HG03175 (cell line): ENCODE results near the gene URI1.

Source experiments
- ATAC-seq: cut with Tn5 transposase; IDR thresholded peaks from one replicate; pipeline ENCODE4 v1.9.1; 2021; ENCODE audit warnings: mild to moderate bottlenecking, moderate library complexity; ENCODE audit not compliant: unreplicated experiment

The URI1 gene

DNA sequence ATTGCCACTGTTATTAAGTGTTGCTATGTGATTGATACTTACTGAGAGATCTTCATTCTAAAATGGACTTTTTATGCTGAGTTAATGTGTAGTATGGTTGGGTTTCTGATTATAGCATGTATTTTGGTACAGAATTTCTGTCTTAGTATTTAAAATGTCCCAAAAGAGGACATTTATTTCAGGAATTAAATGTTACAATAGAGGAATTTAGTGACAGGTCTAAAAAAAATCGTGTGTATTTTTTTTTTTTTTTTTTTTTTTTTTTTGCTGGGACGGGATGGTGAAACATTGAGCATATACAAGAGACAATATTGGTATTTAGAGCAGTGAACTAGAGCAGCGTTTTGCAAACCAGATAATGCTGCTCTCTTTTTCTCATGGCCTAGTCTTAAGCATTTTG, 27.9 kb downstream of the URI1 start:
- no peak for ATAC-seq

GRCh38 chr19:29971002-29971401, 29.0 kb downstream of the URI1 start:
- no peak for ATAC-seq

- no peak for ATAC-seq
Measured at GRCh38 chr19:29971648-29972047, 29.6 kb downstream of the URI1 start.

- ATAC-seq, result no peak
Measured at GRCh38 chr19:29974701-29975100, 32.7 kb downstream of the URI1 start.

DNA sequence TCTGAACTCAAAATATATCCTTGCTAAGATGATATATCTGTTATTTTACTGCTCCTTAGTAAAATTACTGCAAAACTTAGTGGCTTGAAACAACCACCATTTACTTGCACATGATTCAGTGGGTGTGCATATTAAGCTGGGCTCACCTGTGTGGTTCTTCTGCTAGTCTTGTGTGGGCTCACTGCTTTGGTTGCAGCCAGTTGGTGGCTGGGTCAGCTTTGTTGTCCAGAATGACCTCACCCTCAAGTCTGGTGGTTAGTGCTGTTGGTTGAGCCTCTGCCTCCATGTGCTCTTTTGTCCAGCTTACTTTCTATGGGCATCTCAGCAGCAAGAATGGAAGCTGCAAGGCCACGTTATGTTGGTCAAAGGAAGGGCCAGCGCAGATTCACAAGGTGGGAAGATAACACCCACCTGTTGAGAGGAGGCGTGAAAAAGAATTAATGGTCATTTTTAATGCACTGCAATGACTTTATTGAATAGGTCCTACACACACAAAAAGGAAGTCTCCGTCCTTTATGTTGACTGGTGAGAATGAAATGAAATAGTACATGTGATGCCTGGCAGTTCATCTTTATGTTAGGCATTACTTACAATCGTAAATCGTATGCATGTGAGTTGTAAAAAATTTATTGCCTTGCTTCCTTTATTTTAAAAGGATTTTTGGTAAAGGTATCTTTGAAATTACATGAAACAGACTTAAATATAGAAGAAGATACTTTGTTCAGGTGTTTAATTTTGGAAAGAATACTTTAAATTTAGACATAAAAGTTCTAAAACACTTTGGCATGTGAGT, 34.3 kb downstream of the URI1 start:
- no peak for ATAC-seq

DNA sequence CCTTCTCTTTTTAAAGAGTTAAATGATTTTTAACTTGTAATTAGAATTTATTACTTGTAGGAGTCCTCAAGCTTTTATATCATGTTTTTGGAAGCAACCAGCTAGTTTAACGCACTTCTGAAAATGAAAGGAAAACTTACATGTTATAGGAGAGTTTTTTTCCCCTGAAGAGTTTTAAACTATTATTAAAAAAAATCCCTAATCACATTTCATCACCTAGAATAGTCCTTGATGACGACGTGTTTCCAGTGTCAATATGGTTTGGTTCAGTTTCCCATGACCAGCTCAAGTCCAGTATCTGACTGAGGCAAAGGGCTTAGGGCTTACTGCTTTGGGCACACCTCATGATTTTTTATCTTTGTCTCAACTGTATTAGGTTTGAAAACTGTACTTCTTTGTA, 36.0 kb downstream of the URI1 start:
- no peak for ATAC-seq

- ATAC-seq, result no peak
Measured at GRCh38 chr19:29983568-29983967, 41.5 kb downstream of the URI1 start.

GRCh38 chr19:29985196-29985595, 43.2 kb downstream of the URI1 start:
- no peak for ATAC-seq

DNA sequence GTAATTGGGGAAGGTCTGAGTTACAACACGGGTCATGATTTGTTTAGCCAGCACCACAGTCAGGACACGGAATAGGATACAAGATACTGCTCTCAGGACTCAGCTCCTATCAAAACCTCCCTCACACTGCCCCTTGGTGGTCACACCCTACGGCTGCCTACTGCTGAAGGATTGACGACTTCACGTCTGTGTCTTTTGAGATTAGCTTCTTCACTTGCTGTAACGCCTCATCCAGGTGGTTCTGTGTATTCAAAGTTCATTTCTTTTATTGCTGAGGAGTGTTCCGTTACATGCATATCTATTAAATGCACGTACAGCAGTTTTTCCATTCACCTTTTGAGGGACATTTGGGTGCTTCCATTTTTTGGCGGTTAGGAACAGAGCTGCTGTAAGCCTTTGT, 46.3 kb downstream of the URI1 start:
- ATAC-seq, result no peak

DNA sequence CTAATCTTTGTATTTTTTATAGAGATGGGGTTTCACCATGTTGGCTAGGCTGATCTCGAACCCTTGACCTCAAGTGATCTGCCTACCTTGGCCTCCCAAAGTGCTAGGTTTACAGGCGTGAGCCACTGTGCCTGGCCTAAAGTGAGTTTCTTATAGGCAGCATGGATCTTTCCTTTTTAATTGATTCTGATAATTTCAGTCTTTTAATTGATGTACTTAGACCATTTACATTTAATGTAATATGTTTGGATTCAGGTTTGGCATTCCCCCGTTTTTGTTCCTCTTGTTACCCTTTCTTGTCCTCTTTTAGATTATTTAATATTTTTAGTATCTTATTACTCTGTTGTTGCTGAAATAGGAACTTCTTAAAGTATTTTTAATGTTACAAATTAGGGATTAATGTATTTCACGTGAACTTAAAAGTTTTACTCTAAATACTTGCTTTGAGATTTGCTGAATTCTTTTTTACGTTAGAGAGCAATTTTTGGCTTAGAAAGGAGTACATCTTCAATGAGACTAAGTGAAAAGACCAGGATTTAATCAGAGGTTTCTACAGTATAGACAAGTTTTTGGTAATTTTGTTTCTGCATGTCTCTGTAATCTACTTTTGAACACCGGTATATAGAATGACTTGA, 50.3 kb downstream of the URI1 start:
- no peak for ATAC-seq

- ATAC-seq, result no peak
Measured at GRCh38 chr19:29999490-29999889, 57.5 kb downstream of the URI1 start.

- ATAC-seq, result no peak
Measured at GRCh38 chr19:30000862-30001261, 58.8 kb downstream of the URI1 start.

- no peak for ATAC-seq
Measured at GRCh38 chr19:30001301-30001700, 59.3 kb downstream of the URI1 start.

DNA sequence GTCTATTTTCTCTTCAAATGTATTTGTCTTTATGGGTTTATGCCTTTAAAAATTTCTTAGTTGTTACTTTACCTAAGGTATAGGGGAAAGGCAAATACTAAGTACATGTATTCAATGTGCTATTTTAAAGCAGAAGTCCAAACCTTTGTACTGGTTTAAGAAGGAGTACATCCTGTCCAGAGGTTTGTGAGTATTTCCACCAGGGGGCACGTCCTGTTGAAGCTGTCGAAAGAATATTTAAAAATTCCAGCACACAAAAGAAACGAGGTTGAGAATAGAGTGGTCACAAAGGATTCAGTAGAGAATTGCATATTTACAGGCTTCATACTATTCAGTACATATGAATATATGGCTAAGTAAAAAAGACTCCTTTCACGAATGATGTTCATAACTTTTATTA, 59.8 kb downstream of the URI1 start:
- ATAC-seq, result no peak

DNA sequence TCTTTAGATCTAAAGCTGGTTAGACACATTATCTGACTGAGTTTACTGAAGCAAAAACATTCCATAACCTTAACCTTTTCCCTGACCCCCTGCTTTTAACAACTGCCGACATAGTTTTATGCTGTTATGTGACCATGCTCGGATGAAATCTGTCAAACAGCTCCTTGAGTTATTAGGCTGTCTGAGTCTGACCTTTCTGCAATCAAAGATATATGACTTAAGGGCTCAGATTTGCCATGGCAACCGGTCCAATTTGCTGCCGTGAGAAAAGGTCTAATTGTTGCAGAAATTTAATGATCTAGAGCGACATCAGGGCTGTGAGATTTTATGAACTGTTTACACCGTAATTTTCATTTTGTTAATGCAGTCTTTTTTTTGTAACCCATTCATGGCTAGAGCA, 61.8 kb downstream of the URI1 start:
- no peak for ATAC-seq

DNA sequence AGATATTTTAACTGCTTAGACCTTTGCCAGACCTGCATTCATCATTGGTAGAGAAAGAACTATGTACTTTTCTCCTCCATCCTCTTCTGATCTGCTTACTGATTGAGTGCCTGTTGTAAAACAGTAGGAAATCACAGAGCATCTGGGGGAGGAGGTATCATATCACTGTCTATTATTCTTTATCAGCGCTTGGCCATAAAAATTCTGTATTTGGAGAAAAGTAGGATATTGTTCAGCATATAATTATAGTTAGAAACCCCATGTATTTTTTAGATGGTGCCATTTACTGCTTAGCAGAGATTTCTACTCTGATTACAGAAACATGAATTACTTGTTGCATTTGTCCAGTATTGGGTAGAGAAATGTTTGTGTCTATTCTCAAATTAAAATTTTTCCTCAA, 62.4 kb downstream of the URI1 start:
- no peak for ATAC-seq

- no peak for ATAC-seq
Measured at GRCh38 chr19:30006207-30006606, 64.2 kb downstream of the URI1 start.

- ATAC-seq, result no peak
Measured at GRCh38 chr19:30008169-30008568, 66.1 kb downstream of the URI1 start.

- ATAC-seq, result no peak
Measured at GRCh38 chr19:30009013-30009412, 67.0 kb downstream of the URI1 start.

DNA sequence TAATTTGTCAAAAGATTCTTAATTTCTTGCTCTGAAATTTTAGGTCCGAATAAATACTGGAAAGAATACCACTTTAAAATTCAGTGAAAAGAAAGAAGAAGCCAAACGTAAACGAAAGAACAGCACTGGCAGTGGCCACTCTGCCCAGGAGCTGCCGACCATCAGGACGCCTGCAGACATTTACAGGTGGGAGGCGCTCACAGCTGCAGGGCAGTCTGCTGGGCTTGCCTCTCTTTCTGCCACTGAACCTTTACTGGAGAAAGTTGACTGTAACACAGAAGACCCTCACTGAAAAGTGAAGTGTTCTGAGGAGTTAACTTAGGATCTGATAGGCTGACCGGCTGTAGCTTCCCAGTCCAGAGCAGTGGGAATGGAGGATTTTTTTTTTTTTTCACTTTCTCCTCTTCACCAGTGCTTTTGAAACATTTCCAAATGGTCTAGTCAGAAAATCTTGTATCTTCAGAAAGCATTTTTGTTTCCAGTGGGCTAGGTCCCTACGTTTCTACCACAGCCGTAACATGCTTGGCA, 69.1 kb downstream of the URI1 start:
- no peak for ATAC-seq

DNA sequence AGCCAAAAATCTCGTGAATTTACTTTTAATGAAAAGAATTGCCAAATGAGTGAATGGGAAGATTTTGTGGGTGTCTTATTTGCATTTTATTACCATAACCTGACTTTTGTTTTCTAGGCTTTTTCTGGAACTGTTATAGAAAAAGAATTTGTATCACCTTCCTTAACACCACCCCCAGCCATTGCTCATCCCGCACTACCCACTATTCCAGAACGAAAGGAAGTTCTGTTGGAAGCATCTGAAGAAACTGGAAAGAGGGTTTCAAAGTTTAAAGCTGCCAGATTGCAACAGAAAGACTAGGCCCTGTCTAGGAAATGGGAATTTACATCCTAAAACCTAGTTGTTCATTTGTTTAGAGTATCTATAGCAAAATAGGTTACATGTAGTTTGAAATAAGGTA, 72.7 kb downstream of the URI1 start:
- ATAC-seq, result no peak

GRCh38 chr19:30017172-30017571, 75.1 kb downstream of the URI1 start:
- ATAC-seq, result peak; percentile 61
